A673 (cell line): ENCODE measurements around the gene MVB12B. TPM values are rescaled to one million over a fixed set of nuclear protein-coding genes. Genes with fewer than 3 reads are reported as not detected.

Experiments used
- BruUV-seq: library from RNA; stranded (reverse); fragments of 400-500 nt; replicated peaks from 2 replicates; lab custom pipeline; 2021; lab: Mats Ljungman, UMichigan
- CTCF ChIA-PET: fragments of 300-600 bp; sonication (Branson Sonifier 250); formaldehyde crosslinking; loops from one replicate; lab custom pipeline; 2022; ENCODE audit warnings: antibody characterized with exemption; lab: Charles Lee
- POLR2A ChIA-PET: fragments of 300-600 bp; sonication (Branson Sonifier 250); formaldehyde crosslinking; loops from one replicate; lab custom pipeline; 2022; ENCODE audit warnings: antibody characterized with exemption; ENCODE audit not compliant: low non-redundant PET; lab: Charles Lee
- DNase-seq: peaks from one replicate; pipeline ENCODE4 v3.0.0-alpha.2; 2015; ENCODE audit warnings: low spot score
- H3K27ac ChIP-seq: fragments of 200-600 bp; sonication (generic); 2 replicates; pipeline ENCODE4 v1.5.1; 2016; ENCODE audit warnings: mixed run types, low read depth, mild to moderate bottlenecking, mixed read lengths, antibody characterized with exemption, low read length; ENCODE audit not compliant: poor library complexity, severe bottlenecking
- H3K27me3 ChIP-seq: fragments of 200-600 bp; sonication (generic); replicated peaks from 2 replicates; pipeline ENCODE4 v1.6.1; 2017; ENCODE audit warnings: mixed run types, low read depth, mild to moderate bottlenecking, mixed read lengths, antibody characterized with exemption, low read length; ENCODE audit not compliant: insufficient read depth, poor library complexity
- H3K36me3 ChIP-seq: fragments of 200-600 bp; sonication (generic); 2 replicates; pipeline ENCODE4 v1.6.1; 2016; ENCODE audit warnings: mixed run types, mild to moderate bottlenecking, mixed read lengths, antibody characterized with exemption, low read length; ENCODE audit not compliant: insufficient read depth, poor library complexity, severe bottlenecking
- H3K4me1 ChIP-seq: fragments of 200-600 bp; sonication (generic); 2 replicates; pipeline ENCODE4 v1.6.1; 2017; ENCODE audit warnings: mixed run types, mild to moderate bottlenecking, mixed read lengths, antibody characterized with exemption, low read length; ENCODE audit not compliant: insufficient read depth, poor library complexity, severe bottlenecking
- H3K4me3 ChIP-seq: fragments of 200-600 bp; sonication (generic); 2 replicates; pipeline ENCODE4 v1.5.1; 2016; ENCODE audit warnings: low read depth, mixed run types, mild to moderate bottlenecking, mixed read lengths, low read length; ENCODE audit not compliant: poor library complexity, severe bottlenecking
- H3K9me3 ChIP-seq: fragments of 200-600 bp; sonication (generic); 2 replicates; pipeline ENCODE4 v1.6.1; 2016; ENCODE audit warnings: mixed run types, low read depth, mild to moderate bottlenecking, mixed read lengths, antibody characterized with exemption, low read length; ENCODE audit not compliant: poor library complexity, severe bottlenecking
- CTCF ChIP-seq: fragments of 300-800, 200-600 bp; sonication (generic); conservative IDR thresholded peaks from 2 replicates; pipeline ENCODE4 v1.5.1; 2017; ENCODE audit warnings: low read depth, mild to moderate bottlenecking, antibody characterized with exemption, low read length, moderate library complexity, mixed read lengths
- EZH2 ChIP-seq: fragments of 200-600 bp; sonication (generic); IDR thresholded peaks from 2 replicates; pipeline ENCODE4 v1.6.1; 2017; ENCODE audit warnings: borderline replicate concordance, low read depth, mild to moderate bottlenecking, mixed read lengths, antibody characterized with exemption, low read length; ENCODE audit not compliant: poor library complexity, severe bottlenecking
- intact Hi-C: fragments of 100-400 bp; cut with micrococcal nuclease; formaldehyde crosslinking; loops from one replicate; pipeline ENCODE4 v1.10.0; 2022; ENCODE audit not compliant: unreplicated experiment
- total RNA-seq: library from RNA; stranded (reverse); gene quantifications from 2 replicates; pipeline ENCODE4 v1.2.3, GENCODE V29; 2021

MVB12B gene
- total RNA-seq, 1 experiment from 2014 or later: 12.3 TPM

- CTCF ChIA-PET: no interaction called here
- no peaks in the 10 kb centered on the region for H3K9me3 ChIP-seq
- POLR2A ChIA-PET: no interaction called here
- intact Hi-C loops: no loop called here
- H3K4me1 ChIP-seq: no peaks in the 10 kb centered on the region
- no peaks in the 10 kb centered on the region for H3K36me3 ChIP-seq
- no peak overlapping the region for H3K4me3 ChIP-seq
- TF ChIP-seq EZH2: no peak
- no peak for TF ChIP-seq CTCF
- no peaks in the 10 kb centered on the region for H3K27me3 ChIP-seq
- H3K27ac ChIP-seq: no peak overlapping the region
- no peak for DNase-seq
- no TSS peak for BruUV-seq
These were observed 75.0 kb downstream of the MVB12B start for GRCh38 chr9:126401581-126401980.

DNA sequence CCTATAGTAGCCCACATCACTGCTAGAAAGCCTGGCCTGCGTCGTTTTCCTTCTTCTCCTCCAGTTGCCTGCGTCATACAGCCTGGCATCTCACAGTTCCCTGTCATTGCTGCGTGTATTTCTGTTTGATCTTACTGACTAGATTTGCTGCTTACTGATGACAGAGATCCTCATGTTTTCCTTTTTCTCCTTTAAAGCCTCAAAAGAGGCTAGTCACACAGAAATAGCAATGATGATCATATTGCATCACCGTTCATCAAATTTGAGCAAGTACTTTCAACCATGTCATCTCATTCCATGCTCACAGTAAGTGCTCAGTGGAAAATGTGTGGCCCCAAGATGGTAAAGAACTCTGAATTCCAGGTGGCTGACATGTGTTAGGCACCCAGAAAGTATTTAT is 76.8 kb downstream of the MVB12B start:
- DNase-seq: no peak
- POLR2A ChIA-PET: no interaction called here
- CTCF ChIA-PET: no interaction called here
- Histone ChIP-seq H3K4me3 (no peak overlapping the region), H3K9me3 (no peaks in the 10 kb centered on the region), H3K4me1 (no peaks in the 10 kb centered on the region), H3K36me3 (no peaks in the 10 kb centered on the region), H3K27me3 (no peaks in the 10 kb centered on the region), H3K27ac (no peak overlapping the region)
- intact Hi-C loops: no loop called here
- BruUV-seq: no TSS peak
- TF ChIP-seq CTCF: no peak
- TF ChIP-seq EZH2: no peak

GRCh38 chr9:126404459-126404858 is 77.8 kb downstream of the MVB12B start:
- no TSS peak for BruUV-seq
- intact Hi-C loops: no loop called here
- TF ChIP-seq CTCF (no peak), EZH2 (no peak)
- H3K4me3 ChIP-seq: no peak overlapping the region
- no peaks in the 10 kb centered on the region for H3K27me3 ChIP-seq
- no peak for DNase-seq
- no peaks in the 10 kb centered on the region for H3K36me3 ChIP-seq
- H3K9me3 ChIP-seq: no peaks in the 10 kb centered on the region
- H3K27ac ChIP-seq: no peak overlapping the region
- H3K4me1 ChIP-seq: no peaks in the 10 kb centered on the region
- ChIA-PET POLR2A (no interaction called here), CTCF (interaction anchor here (0.7 kb wide), 1 partner anchor 102 kb away, joined by 12 read pairs; no protein-coding TSS in a partner anchor)
